B cell (primary cell): ENCODE data around the gene ZBTB43. TPM values are rescaled to one million over a fixed set of nuclear protein-coding genes. Genes with fewer than 3 reads are reported as not detected.

Experiments
- ATAC-seq: fragments of 200-7000 bp; cut with Tn5 transposase; one replicate; pipeline ENCODE4 v1.10.0; 2021; ENCODE audit warnings: low read depth, mild to moderate bottlenecking, moderate number of reproducible peaks, moderate library complexity
- CTCF ChIA-PET: fragments of 350-600 bp; sonication (Branson Sonifier 250); formaldehyde crosslinking; loops from one replicate; lab custom pipeline; 2021; ENCODE audit warnings: antibody characterized with exemption, inconsistent platforms; lab: Charles Lee
- POLR2A ChIA-PET: fragments of 350-600 bp; sonication (Branson Sonifier 250); formaldehyde crosslinking; loops from one replicate; lab custom pipeline; 2021; ENCODE audit warnings: antibody characterized with exemption; lab: Charles Lee
- DNase-seq: peaks from one replicate; pipeline ENCODE4 v3.0.0; 2013
- H2AFZ ChIP-seq: 2 replicates; pipeline ENCODE4 v1.6.1; 2012; ENCODE audit warnings: mild to moderate bottlenecking, low read depth, low read length; ENCODE audit not compliant: insufficient read depth, poor library complexity, severe bottlenecking
- H3K27ac ChIP-seq, 2 donors: 1 replicate in 1 of 2; 2 replicates in 1 of 2; pipeline ENCODE4 v1.5.1; 2012 to 2013; ENCODE audit warnings: low read length in 2 of 2, mild to moderate bottlenecking in 2 of 2, moderate library complexity in 1 of 2
- H3K27me3 ChIP-seq, 4 experiments: fragments of 200-600 bp in 1 of 4; sonication (generic) in 1 of 4; replicated peaks in 1 of 4; 1 replicate in 2 of 4; 2 replicates in 2 of 4; pipeline versions ENCODE4 v1.6.1 to v1.7.0; 2013 to 2016; ENCODE audit warnings: low read length in 3 of 4, mild to moderate bottlenecking in 2 of 4, mixed read lengths in 1 of 4, moderate library complexity in 1 of 4; ENCODE audit not compliant: insufficient read depth in 4 of 4, control insufficient read depth in 3 of 4; ENCODE audit errors: control extremely low read depth in 1 of 4
- H3K36me3 ChIP-seq, 2 experiments: replicated peaks in 1 of 2; 1 replicate in 1 of 2; 2 replicates in 1 of 2; pipeline versions ENCODE4 v1.6.1 to v1.7.1; 2013; ENCODE audit warnings: low read length in 1 of 2; ENCODE audit not compliant: insufficient read depth in 2 of 2, control insufficient read depth in 1 of 2; ENCODE audit errors: control extremely low read depth in 1 of 2, extremely low read depth in 1 of 2
- H3K4me1 ChIP-seq, 2 donors: fragments of 200-600 bp in 1 of 2; sonication (generic) in 1 of 2; 1 replicate in 1 of 2; 2 replicates in 1 of 2; pipeline versions ENCODE4 v1.5.1 to v1.6.1; 2013 to 2017; ENCODE audit warnings: low read length in 2 of 2; ENCODE audit not compliant: control insufficient read depth in 2 of 2, insufficient read depth in 2 of 2
- H3K4me2 ChIP-seq: replicated peaks from 2 replicates; pipeline ENCODE3; 2012; ENCODE audit warnings: mild to moderate bottlenecking, low read depth, low read length; ENCODE audit not compliant: poor library complexity, severe bottlenecking
- H3K4me3 ChIP-seq, 5 experiments: fragments of 200-600 bp in 1 of 5; sonication (generic) in 1 of 5; 1 replicate in 3 of 5; 2 replicates in 2 of 5; pipeline versions ENCODE4 v1.5.1 to v1.7.0; 2011 to 2016; ENCODE audit warnings: low read length in 4 of 5, mild to moderate bottlenecking in 4 of 5, low read depth in 2 of 5, control low read depth in 1 of 5, moderate library complexity in 1 of 5; ENCODE audit not compliant: insufficient read depth in 1 of 5; ENCODE audit errors: control extremely low read depth in 1 of 5, extremely low read depth in 1 of 5
- H3K79me2 ChIP-seq: fragments of 200-600 bp; sonication (generic); one replicate; pipeline ENCODE4 v1.6.0; 2016; ENCODE audit warnings: low read length; ENCODE audit not compliant: control insufficient read depth, insufficient read depth
- H3K9ac ChIP-seq: fragments of 200-600 bp; sonication (generic); 2 replicates; pipeline ENCODE4 v1.6.1; 2017; ENCODE audit warnings: mild to moderate bottlenecking, low read length, moderate library complexity
- H3K9me3 ChIP-seq, 3 donors: one replicate each; pipeline versions ENCODE4 v1.6.1 to v1.7.1; 2013; ENCODE audit warnings: low read length in 2 of 3; ENCODE audit not compliant: control insufficient read depth in 2 of 3, insufficient read depth in 1 of 3; ENCODE audit errors: control extremely low read depth in 1 of 3
- H4K20me1 ChIP-seq: 2 replicates; pipeline ENCODE4 v1.6.0; 2012; ENCODE audit warnings: mild to moderate bottlenecking, low read length; ENCODE audit not compliant: insufficient read depth, control insufficient read depth, poor library complexity, severe bottlenecking
- H3K27ac Mint-ChIP-seq: one replicate; pipeline ENCODE4 v1.8.0; 2021; ENCODE audit warnings: mixed read lengths
- H3K27me3 Mint-ChIP-seq: one replicate; pipeline ENCODE4 v1.8.0; 2021; ENCODE audit warnings: mixed read lengths
- H3K4me1 Mint-ChIP-seq: one replicate; pipeline ENCODE4 v1.8.0; 2021; ENCODE audit warnings: mixed read lengths
- H3K4me3 Mint-ChIP-seq: one replicate; pipeline ENCODE4 v1.8.0; 2021; ENCODE audit warnings: mixed read lengths
- H3K9me3 Mint-ChIP-seq: one replicate; pipeline ENCODE4 v1.8.0; 2022; ENCODE audit warnings: mixed read lengths; ENCODE audit not compliant: insufficient read depth
- EZH2 ChIP-seq: IDR thresholded peaks from 2 replicates; pipeline ENCODE4 v1.6.1; 2012; ENCODE audit warnings: borderline replicate concordance, low read depth, mild to moderate bottlenecking, moderate library complexity, low read length; ENCODE audit not compliant: insufficient read depth, poor library complexity, severe bottlenecking
- WGBS: methylation state at CpG from one replicate; pipeline ENCODE4 v1.1.5; 2013; ENCODE audit warnings: missing lambda C conversion rate; ENCODE audit not compliant: insufficient coverage; 5-methylcytosine and 5-hydroxymethylcytosine counted together
- intact Hi-C: fragments of 100-400 bp; cut with micrococcal nuclease; formaldehyde crosslinking; loops from one replicate; pipeline ENCODE4 v1.10.0; 2022
- polyA plus RNA-seq: library from polyadenylated mRNA; depleted of rRNA; stranded (reverse); fragments of >200 nt; gene quantifications from 2 replicates; pipeline ENCODE4 v1.2.3, GENCODE V29; 2012
- total RNA-seq, 2 donors: library from RNA; stranded (reverse); fragments of 120-200 nt in 1 of 2; gene quantifications; 1 replicate in 1 of 2; 2 replicates in 1 of 2; pipeline versions ENCODE4 v1.2.3 to v1.2.4, GENCODE V29; 2013 to 2022
- TF ChIP-seq, protein P1 (sequence below): fragments of 200-600 bp; IDR thresholded peaks from one replicate; pipeline ENCODE4 v1.8.0; 2022; ENCODE audit warnings: antibody characterized with exemption, mild to moderate bottlenecking

Gene ZBTB43
- total and polyA plus RNA-seq, 2 donors (not counting 1 experiment from before 2014, with no cell fraction given) = 7.0 to 20.2 TPM

DNA sequence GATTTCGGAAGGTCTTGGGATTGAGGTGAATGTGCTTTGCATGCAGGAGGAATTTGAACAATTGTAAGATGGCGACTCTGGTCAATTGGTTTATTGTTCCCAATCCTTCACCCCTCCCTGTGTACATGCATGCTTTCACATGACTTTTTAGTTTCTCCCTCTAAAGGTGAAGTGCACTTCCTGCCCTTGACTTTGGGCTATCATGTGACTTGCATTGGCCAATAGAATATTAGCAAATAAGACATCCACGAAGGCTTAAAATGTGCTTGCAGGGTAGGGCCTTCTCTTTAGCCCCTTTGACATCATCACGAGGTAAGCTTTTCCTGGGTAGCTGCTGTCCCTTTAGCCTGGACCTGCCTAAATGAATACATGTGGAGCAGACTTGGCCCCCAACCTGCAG lies 8.1 kb upstream of the ZBTB43 start:
- ChIA-PET POLR2A (no interaction called here), CTCF (interaction anchor here (2.2 kb wide), 1 partner anchor 15 kb away, joined by 6 read pairs; no protein-coding TSS in a partner anchor)
- H3K27me3 Mint-ChIP-seq = peaks cover 19% of the 10 kb centered on the region
- H3K4me2 ChIP-seq = no peak overlapping the region
- no peak overlapping the region for H3K27ac Mint-ChIP-seq
- no peak for TF ChIP-seq EZH2
- TF ChIP-seq, protein P1, sequence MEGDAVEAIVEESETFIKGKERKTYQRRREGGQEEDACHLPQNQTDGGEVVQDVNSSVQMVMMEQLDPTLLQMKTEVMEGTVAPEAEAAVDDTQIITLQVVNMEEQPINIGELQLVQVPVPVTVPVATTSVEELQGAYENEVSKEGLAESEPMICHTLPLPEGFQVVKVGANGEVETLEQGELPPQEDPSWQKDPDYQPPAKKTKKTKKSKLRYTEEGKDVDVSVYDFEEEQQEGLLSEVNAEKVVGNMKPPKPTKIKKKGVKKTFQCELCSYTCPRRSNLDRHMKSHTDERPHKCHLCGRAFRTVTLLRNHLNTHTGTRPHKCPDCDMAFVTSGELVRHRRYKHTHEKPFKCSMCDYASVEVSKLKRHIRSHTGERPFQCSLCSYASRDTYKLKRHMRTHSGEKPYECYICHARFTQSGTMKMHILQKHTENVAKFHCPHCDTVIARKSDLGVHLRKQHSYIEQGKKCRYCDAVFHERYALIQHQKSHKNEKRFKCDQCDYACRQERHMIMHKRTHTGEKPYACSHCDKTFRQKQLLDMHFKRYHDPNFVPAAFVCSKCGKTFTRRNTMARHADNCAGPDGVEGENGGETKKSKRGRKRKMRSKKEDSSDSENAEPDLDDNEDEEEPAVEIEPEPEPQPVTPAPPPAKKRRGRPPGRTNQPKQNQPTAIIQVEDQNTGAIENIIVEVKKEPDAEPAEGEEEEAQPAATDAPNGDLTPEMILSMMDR = no peak
- no peak overlapping the region for H3K4me3 ChIP-seq
- H3K4me1 ChIP-seq = no peaks in the 10 kb centered on the region
- no peaks in the 10 kb centered on the region for H3K79me2 ChIP-seq
- H3K36me3 ChIP-seq = no peaks in the 10 kb centered on the region
- H3K4me3 Mint-ChIP-seq = no peak overlapping the region
- intact Hi-C loops = no loop called here
- no peaks in the 10 kb centered on the region for H4K20me1 ChIP-seq
- peaks cover 3% of the 10 kb centered on the region for H3K9me3 Mint-ChIP-seq
- no peak overlapping the region for H3K27ac ChIP-seq
- no peak for DNase-seq
- 95% methylated on average over 2 of the region's 4 CpGs for WGBS
- peaks cover 0 to 10% (median 2%) of the 10 kb centered on the region in 4 experiments for H3K27me3 ChIP-seq
- H3K9ac ChIP-seq = no peak overlapping the region
- no peaks in the 10 kb centered on the region for H3K4me1 Mint-ChIP-seq
- no peak overlapping the region for H2AFZ ChIP-seq
- peaks cover 0 to 3% (median 2%) of the 10 kb centered on the region in 3 donors for H3K9me3 ChIP-seq
- ATAC-seq = no peak

DNA sequence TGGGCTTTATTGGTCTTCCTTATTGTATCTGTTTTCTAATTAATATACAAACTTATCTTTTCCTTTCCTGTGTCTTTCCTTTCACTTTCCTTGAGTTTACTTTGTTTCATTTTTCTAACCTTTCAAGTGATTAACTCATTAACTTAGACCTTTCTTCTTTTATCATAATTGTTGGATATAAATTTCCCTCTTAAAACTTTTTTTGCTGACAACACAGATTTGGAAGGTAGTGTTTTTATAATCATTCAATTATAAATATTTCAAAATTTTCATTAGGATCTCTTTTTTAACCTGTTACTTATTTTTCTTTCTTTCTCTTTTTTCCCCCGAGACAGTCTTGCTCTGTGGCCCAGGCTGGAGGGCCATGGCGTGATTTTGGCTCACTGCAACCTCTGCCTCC lies 6.9 kb upstream of the ZBTB43 start:
- no peak for ATAC-seq
- 94% methylated on average over 2 of the region's 2 CpGs for WGBS
- no peak overlapping the region for H3K4me3 ChIP-seq
- no peaks in the 10 kb centered on the region for H3K36me3 ChIP-seq
- no peak for DNase-seq
- H3K4me3 Mint-ChIP-seq = no peak overlapping the region
- no peak for TF ChIP-seq EZH2
- TF ChIP-seq, protein P1 = no peak
- H4K20me1 ChIP-seq = no peaks in the 10 kb centered on the region
- no peak overlapping the region for H3K9ac ChIP-seq
- H3K27me3 ChIP-seq = peaks cover 0 to 5% (median under 1%) of the 10 kb centered on the region in 4 experiments
- H3K9me3 ChIP-seq = peaks cover 0 to 3% (median 2%) of the 10 kb centered on the region in 3 donors
- no peak overlapping the region for H3K27ac Mint-ChIP-seq
- H3K4me1 Mint-ChIP-seq = no peaks in the 10 kb centered on the region
- ChIA-PET CTCF (no interaction called here), POLR2A (no interaction called here)
- no peak overlapping the region for H3K4me2 ChIP-seq
- no peaks in the 10 kb centered on the region for H3K4me1 ChIP-seq
- no peak overlapping the region for H3K27ac ChIP-seq
- H2AFZ ChIP-seq = no peak overlapping the region
- intact Hi-C loops = no loop called here
- no peaks in the 10 kb centered on the region for H3K79me2 ChIP-seq
- peaks cover 10% of the 10 kb centered on the region for H3K27me3 Mint-ChIP-seq
- peaks cover 3% of the 10 kb centered on the region for H3K9me3 Mint-ChIP-seq
